ENCODE data around the gene CTXN1.
"Not testable (repeated sequence)": the region's sequence is repeated elsewhere in the genome, so short reads cannot be mapped to it uniquely, and the experiment has no call there.

Gene CTXN1

GRCh38 chr19:7926021-7926726 is at the start of gene CTXN1:
Gene CTXN1 (minus strand): TSS chr19:7926135. CDS start chr19:7925538, 597 bp downstream.
- peak; percentile 62 for DNase-seq (ENCODE audit: low spot score)

GRCh38 chr19:7975037-7975436 is 49.1 kb upstream of the CTXN1 start:
- no peak for DNase-seq (ENCODE audit: low spot score)

GRCh38 chr19:7973883-7974282 is 47.9 kb upstream of the CTXN1 start:
- no peak for DNase-seq (ENCODE audit: low spot score)

- no peak for DNase-seq (ENCODE audit: low spot score)
Measured at GRCh38 chr19:7971553-7972520, 45.9 kb upstream of the CTXN1 start.

- no peak for DNase-seq (ENCODE audit: low spot score)
Measured at GRCh38 chr19:7970716-7971448, 44.9 kb upstream of the CTXN1 start.

- no peak for DNase-seq (ENCODE audit: low spot score)
Measured at GRCh38 chr19:7969555-7969939, 43.6 kb upstream of the CTXN1 start.

- no peak for DNase-seq (ENCODE audit: low spot score)
Measured at GRCh38 chr19:7968796-7969554, 43.0 kb upstream of the CTXN1 start.

- DNase-seq (ENCODE audit: low spot score): no peak
Measured at GRCh38 chr19:7968008-7968795, 42.3 kb upstream of the CTXN1 start.

- DNase-seq (ENCODE audit: low spot score): no peak
Measured at GRCh38 chr19:7965921-7966665, 40.2 kb upstream of the CTXN1 start.

GRCh38 chr19:7965259-7965841 is 39.4 kb upstream of the CTXN1 start:
- no peak for DNase-seq (ENCODE audit: low spot score)

- DNase-seq (ENCODE audit: low spot score): no peak
Measured at GRCh38 chr19:7963566-7963965, 37.6 kb upstream of the CTXN1 start.

- no peak for DNase-seq (ENCODE audit: low spot score)
Measured at GRCh38 chr19:7962644-7963268, 36.8 kb upstream of the CTXN1 start.

GRCh38 chr19:7961920-7962626 is 36.1 kb upstream of the CTXN1 start:
- no peak for DNase-seq (ENCODE audit: low spot score)

- DNase-seq (ENCODE audit: low spot score): not testable (repeated sequence)
Measured at GRCh38 chr19:7961082-7961481, 35.1 kb upstream of the CTXN1 start.

GRCh38 chr19:7959211-7959610 is 33.3 kb upstream of the CTXN1 start:
- no peak for DNase-seq (ENCODE audit: low spot score)

GRCh38 chr19:7955696-7956095 is 29.8 kb upstream of the CTXN1 start:
- DNase-seq (ENCODE audit: low spot score): no peak

- DNase-seq (ENCODE audit: low spot score): no peak
Measured at GRCh38 chr19:7953576-7953975, 27.6 kb upstream of the CTXN1 start.

GRCh38 chr19:7953060-7953459 is 27.1 kb upstream of the CTXN1 start:
- DNase-seq (ENCODE audit: low spot score): no peak

GRCh38 chr19:7947939-7948338 is 22.0 kb upstream of the CTXN1 start:
- no peak for DNase-seq (ENCODE audit: low spot score)

All from CD4-positive, alpha-beta T cell treated with Interleukin-6 at 100 ng/mL for 8 hours (primary cell).